HG03460 (cell line): ENCODE results near the gene CDK5.

Experiments used
- ATAC-seq: cut with Tn5 transposase; IDR thresholded peaks from one replicate; pipeline ENCODE4 v1.9.1; 2021; ENCODE audit not compliant: unreplicated experiment

Gene CDK5

GRCh38 chr7:151057506-151057988, at the start of gene CDK5:
CDK5 (minus strand) TSS chr7:151057897; CDS start chr7:151057848, 49 bp downstream.
- peak; percentile 1 for ATAC-seq

DNA sequence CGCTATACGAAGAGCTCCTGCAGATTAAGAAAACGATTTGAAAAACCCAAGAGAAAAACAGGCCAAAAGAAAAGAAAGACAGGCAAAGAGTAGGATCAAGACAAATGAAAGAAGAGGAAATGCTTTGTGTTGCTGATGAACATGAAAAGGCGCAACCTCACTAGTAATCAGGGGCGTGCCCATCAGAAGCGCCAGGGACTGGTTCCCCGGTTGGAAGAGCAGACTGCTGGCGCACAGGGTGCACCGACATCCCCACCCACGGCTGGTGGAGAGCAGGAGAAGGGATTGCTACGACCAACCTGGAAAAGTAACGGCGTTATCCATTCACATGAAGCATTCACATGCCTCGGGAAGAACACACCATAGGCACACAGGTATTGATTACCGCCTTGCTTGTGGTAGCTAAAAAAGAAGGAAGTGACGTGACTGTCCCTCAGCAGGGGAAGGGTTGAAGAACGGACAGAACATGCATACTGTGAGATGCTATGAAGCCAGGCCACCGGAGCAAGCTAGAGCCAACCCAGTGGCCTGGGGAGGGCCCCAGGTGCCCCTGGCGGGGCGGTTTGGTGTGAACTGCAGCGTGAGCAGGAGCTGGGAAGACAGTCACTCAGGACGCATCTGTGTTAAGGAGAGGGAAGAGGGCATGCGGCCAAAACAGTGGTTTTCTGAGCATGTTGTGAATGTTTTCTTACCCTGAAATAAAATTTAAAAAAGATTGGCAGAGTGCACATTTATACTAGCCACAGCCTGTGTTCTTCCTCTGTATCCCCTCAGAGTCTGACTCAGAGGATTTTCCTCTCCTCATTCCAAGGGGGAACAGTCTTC, 46.9 kb upstream of the CDK5 start:
- no peak for ATAC-seq

DNA sequence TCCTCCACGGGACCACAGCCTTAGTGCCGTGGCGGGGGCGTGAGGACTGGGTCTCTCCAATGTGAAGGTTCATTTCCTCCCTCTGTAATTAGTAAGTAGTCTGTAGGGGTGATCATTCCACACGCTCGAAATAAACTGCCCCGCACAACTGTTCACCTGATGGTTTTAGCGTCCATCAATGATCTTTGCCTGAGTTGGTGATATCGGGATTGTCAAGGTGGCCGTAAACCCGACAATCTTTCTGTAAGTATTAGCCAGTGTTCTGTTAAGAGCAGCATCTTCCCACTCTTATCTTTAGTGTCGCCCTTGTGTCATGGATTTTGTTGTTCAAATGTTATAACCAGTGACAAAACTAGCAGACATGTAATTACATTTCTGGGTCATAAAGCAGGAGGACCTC, 46.3 kb upstream of the CDK5 start:
- ATAC-seq, result no peak

DNA sequence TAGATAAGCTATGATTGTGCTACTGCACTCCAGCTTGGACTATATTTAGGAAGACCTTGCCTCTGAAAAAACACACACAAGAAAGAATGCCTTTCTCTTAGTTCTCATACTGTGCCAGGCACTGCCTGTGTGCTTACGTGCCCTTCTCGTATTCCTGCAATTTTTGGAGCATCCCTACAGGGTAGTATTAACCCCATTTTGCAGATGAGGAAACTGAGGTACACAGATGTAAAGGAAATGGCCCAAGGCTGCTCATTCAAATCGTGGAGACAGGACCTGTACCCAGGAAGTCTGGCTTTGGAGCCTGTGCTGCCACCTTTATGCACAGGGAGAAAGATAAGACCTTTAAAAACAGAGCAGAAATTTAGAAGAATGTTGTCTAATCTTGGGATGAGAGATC, 45.3 kb upstream of the CDK5 start:
- no peak for ATAC-seq

DNA sequence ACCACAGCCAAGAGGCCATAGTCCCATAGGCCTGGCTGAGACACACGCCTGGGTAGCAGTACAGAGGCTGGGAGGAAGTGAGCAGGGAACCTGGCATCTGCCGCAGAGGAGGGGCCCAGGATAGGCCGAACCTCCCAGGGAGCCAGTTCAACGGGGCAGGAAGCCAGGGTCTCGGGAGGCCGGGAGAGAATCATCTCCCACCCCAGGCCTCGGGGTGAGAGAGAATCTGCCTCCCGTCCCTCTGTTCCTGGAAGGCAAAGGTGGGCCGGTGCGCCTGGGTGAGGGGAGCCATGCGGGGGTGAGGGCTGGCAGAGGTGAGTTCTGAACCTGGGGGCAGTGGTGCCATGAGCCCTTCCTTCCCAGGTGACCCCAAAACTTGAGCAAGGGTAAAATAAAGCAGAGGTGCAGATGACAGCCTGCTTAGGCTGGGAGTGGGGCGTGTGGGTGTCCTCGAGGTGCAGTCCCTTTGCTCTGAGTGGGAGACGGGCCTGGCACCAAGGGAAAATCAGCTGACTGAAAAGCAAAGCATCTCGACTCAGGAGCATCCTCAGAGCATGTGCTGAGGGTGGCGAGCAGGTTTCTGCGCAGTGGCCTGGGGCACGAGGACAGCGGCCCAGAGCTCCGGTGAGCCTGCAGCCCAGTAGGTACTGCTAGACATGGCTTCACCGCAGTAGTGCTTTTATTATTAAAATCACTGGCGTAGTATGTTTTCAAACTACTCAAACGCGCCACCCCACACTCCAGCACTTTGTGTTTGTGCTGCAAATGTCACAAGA, 44.1 kb upstream of the CDK5 start:
- ATAC-seq, result no peak

DNA sequence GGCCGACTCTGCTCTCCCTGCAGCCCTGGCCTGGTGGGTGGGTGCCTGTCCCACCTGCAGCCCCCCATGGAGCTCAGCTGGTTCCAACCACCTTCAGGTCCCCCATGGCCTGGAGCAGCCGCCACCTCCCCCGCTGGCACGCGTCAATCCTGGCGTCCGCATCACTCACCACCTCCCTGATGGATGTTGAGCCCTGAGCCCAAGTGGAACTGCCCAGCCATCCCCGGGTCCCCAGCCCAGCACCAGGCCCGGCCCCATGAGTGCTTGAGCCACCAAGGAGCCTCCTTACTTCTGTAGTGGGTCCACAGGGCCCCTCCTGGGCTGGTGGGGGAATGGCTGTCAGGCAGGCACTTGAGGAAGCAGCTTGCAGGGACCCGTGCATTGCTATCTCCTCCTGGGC, 43.2 kb upstream of the CDK5 start:
- ATAC-seq, result no peak

DNA sequence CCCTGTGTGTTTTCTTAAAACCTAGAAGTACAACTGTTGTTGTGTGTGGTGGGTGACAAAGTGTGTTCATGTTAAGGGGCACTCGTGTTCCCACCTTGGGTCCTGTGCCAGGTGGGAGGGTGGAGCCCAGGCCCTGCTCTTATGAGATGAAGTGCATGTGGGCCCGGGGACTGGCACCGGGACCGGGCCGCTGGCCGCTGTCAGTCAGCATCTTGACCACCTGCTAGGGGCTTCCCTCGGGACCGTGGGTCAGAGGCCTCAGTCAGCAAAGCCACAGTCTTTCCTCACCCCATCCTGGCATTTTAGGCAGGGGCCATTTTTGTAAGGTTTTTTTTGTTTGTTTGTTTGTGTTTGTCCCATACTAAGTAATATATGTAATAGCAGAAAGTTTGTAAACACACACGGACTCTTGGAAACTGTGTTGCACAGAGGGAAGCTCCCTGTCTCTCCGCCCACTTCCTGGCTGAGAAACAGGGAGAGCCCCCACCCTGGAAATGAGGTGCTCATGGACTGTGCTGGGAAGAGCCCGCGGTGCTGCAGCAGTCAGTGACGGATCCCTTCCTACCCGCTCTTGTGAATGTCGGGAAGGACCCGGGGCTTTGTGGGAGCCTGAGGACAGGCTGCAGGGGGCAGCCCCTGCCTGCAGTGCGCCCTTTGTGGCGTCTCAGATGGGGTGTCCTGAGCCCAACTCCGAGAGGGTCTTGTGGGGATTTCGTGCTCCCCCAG, 42.0 kb upstream of the CDK5 start:
- no peak for ATAC-seq

DNA sequence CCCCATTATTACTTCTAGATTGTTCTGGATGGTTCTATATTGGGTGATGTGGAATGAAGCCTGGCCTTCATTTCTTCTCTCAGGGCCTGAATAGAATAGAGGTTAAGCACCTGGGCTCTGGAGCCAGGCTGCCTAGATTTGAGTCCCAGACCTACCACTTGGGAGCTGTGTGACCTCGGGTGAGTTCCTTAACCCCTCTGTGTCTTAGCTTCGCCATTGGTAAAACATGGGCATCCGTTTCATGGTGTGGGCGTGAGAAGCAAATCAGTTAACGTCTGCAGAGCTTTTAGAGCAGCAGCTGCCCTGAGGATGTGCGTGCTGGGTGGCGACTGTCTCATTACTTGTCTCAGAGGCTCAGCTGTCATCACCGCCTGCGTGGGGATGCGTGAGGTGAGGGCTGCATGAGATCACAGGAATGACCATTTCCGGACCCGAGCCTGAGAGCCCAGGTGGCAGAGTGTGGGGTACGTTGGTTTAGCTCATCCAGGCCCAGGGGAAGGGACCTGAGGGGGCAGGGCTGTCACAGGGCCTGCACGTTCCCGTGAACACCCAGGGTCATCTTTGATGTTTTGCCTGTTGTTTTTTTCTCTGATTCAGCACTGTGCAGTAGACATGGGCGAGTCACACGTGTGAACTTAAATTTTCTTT, 38.3 kb upstream of the CDK5 start:
- no peak for ATAC-seq

- ATAC-seq, result no peak
Observed at GRCh38 chr7:151095123-151095797, 37.6 kb upstream of the CDK5 start.

DNA sequence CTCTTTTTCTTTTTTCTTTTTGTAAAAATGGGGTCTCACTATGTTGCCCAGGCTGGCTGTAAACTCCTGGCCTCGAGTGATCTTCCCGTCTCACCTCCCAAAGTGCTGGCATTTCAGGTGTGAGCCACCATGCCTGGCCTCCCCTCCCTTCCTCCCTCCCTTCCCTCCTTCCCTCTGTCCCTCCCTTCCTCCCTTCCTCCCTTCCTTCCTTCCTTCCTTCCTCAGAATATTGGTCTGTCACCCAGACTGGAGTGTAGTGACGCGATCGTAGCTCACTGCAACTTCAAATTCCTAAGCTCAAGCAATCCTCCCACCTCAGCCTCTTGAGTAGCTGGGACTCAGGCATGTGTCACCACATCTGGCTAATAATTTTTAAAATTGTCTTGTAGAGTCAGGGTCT, 37.0 kb upstream of the CDK5 start:
- no peak for ATAC-seq

- ATAC-seq, result no peak
Observed at GRCh38 chr7:151093748-151094147, 36.1 kb upstream of the CDK5 start.

DNA sequence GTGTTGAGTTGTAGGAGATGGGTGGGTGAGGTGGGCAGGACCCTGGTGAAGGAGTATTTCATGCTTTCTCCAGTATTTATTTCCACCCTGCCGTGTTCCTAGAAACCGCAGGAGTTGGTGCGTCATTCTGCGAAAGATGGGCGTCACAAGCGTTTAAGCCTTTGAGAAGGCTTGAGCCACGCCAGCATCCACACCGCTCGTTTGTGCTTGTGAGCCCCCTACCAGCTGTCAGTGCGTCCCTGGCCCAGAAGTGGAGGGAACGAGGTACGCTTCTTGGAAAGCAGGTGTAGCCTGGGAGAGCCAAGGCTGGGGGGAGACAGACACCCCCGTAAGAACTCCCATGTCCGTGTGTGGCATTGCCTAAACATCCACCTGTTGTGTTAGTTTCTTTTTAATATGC, 34.3 kb upstream of the CDK5 start:
- no peak for ATAC-seq

DNA sequence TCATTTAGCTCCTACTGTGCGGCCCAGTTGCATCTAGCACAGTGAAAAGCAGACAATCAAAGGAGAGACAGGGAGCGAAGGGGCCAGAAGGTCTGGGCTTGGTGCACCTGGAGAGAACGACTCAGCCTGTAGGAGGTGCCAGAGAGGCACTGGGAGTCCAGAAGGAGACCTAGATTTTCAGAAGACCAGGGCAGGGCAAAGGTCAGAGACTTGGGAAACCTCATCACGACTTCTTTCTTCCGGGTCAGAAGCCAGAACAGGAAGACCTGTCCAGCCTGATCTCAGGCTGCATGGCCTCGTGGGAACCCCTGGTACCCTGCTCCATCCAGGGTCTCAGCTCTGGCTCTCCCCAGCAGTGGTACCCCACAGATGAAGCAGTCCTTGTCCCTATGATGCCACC, 33.7 kb upstream of the CDK5 start:
- ATAC-seq, result no peak

- ATAC-seq, result no peak
Observed at GRCh38 chr7:151091003-151091402, 33.3 kb upstream of the CDK5 start.

- ATAC-seq, result no peak
Observed at GRCh38 chr7:151089893-151090730, 32.4 kb upstream of the CDK5 start.

DNA sequence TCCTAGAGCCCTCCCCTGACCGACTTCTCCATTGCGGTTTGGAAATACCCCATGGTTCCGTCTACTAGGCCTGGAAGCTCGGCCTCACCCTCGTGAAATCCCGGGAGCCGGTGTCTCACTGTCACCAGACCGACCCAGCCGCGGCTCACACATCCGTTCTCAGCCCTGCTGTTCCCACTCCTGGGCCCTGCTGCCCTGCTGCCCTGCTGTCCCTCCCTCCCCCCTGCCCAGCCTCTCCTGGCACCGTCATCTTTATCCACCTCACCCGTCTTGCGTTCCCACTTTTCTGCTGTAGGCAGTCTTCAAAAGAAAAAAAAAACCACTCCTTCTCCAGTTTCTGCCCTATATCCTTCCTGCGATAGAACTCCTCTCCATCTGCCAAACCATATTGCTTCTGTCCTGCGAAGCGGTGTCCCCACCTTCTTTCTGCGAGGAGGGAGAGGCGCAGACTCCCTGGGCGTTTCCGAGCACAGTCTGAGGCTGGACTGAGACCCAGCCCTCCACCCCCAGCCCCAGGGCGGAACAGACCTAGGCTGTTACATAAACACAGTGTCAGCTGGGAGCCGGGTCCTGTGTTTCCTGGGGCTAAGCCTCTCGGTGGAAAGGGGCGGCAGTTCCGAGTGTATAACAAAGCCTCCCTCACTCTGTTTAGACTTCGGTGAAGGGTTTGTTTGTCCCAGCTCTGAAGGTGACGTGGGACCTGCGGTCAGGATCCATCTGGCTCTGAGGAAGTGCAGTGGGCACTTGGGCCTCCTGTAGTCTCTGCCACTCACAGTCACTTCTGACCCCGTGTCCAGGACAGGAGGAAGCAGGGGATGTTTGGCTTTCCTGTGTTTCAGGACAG, 31.4 kb upstream of the CDK5 start:
- ATAC-seq, result no peak

- no peak for ATAC-seq
Observed at GRCh38 chr7:151088019-151088855, 30.5 kb upstream of the CDK5 start.
